Keratinocyte (primary cell): ENCODE data around the gene TAC1. TPM values are rescaled to one million over a fixed set of nuclear protein-coding genes. Genes with fewer than 3 reads are reported as not detected.

ENCODE experiments used
- DNase-seq: peaks from one replicate; pipeline ENCODE4 v3.0.0-alpha.2; 2011; ENCODE audit warnings: low read depth, missing footprints, low spot score
- FAIRE-seq: peaks from 2 replicates; lab custom pipeline; 2011; peaks lifted over from hg19 to GRCh38; lab: Jason Lieb, UNC
- H2AFZ ChIP-seq: 2 replicates; pipeline ENCODE4 v1.6.0; 2012; ENCODE audit warnings: low read length, control low read depth, inconsistent platforms; ENCODE audit not compliant: control insufficient read depth
- H3K27ac ChIP-seq: 2 replicates; pipeline ENCODE4 v1.5.1; 2011; ENCODE audit warnings: low read length; ENCODE audit not compliant: control insufficient read depth, insufficient read depth
- H3K27me3 ChIP-seq: 3 replicates; pipeline ENCODE4 v1.6.0; 2011; ENCODE audit warnings: low read length; ENCODE audit not compliant: control insufficient read depth, insufficient read depth; ENCODE audit errors: extremely low read depth
- H3K36me3 ChIP-seq, 2 experiments: 2 replicates in 1 of 2; 3 replicates in 1 of 2; pipeline ENCODE4 v1.5.1; 2011; ENCODE audit warnings: low read length in 2 of 2, mild to moderate bottlenecking in 1 of 2; ENCODE audit not compliant: control insufficient read depth in 2 of 2, insufficient read depth in 2 of 2; ENCODE audit errors: extremely low read depth in 1 of 2
- H3K4me1 ChIP-seq: 3 replicates; pipeline ENCODE4 v1.5.1; 2011; ENCODE audit warnings: low read length; ENCODE audit not compliant: control insufficient read depth, insufficient read depth; ENCODE audit errors: extremely low read depth
- H3K4me2 ChIP-seq: 3 replicates; pipeline ENCODE4 v1.6.0; 2011; ENCODE audit warnings: low read depth, low read length; ENCODE audit not compliant: control insufficient read depth, insufficient read depth; ENCODE audit errors: extremely low read depth
- H3K4me3 ChIP-seq, 3 experiments: fragments of 200-600 bp in 1 of 3; sonication (generic) in 1 of 3; 2 replicates in 2 of 3; 3 replicates in 1 of 3; pipeline ENCODE4 v1.5.1; 2011 to 2016; ENCODE audit warnings: low read length in 3 of 3, mild to moderate bottlenecking in 3 of 3, control low read depth in 2 of 3, inconsistent platforms in 1 of 3, low read depth in 1 of 3, mixed read lengths in 1 of 3, mixed run types in 1 of 3, moderate library complexity in 1 of 3; ENCODE audit not compliant: control insufficient read depth in 2 of 3, insufficient read depth in 2 of 3; ENCODE audit errors: extremely low read depth in 1 of 3
- H3K79me2 ChIP-seq: 2 replicates; pipeline ENCODE4 v1.6.0; 2012; ENCODE audit warnings: low read length; ENCODE audit not compliant: control insufficient read depth, insufficient read depth
- H3K9ac ChIP-seq: 3 replicates; pipeline ENCODE4 v1.6.0; 2011; ENCODE audit warnings: low read length; ENCODE audit not compliant: control insufficient read depth, insufficient read depth; ENCODE audit errors: extremely low read depth
- H3K9me1 ChIP-seq: 3 replicates; pipeline ENCODE4 v1.6.0; 2011; ENCODE audit warnings: low read length; ENCODE audit not compliant: control insufficient read depth, insufficient read depth; ENCODE audit errors: extremely low read depth
- H3K9me3 ChIP-seq: 2 replicates; pipeline ENCODE4 v1.5.1; 2012; ENCODE audit warnings: low read depth, low read length; ENCODE audit not compliant: control insufficient read depth
- H4K20me1 ChIP-seq: 3 replicates; pipeline ENCODE4 v1.6.0; 2011; ENCODE audit warnings: low read length; ENCODE audit not compliant: control insufficient read depth, insufficient read depth; ENCODE audit errors: extremely low read depth
- CTCF ChIP-seq, 3 experiments: IDR thresholded peaks in 1 of 3; conservative IDR thresholded peaks in 1 of 3; optimal IDR thresholded peaks in 1 of 3; 2 replicates in 2 of 3; 3 replicates in 1 of 3; pipeline versions ENCODE3 to v1.5.1; 2011; ENCODE audit warnings: low read length in 3 of 3, mild to moderate bottlenecking in 3 of 3, moderate library complexity in 2 of 3, control low read depth in 1 of 3, inconsistent platforms in 1 of 3; ENCODE audit not compliant: insufficient read depth in 2 of 3; ENCODE audit errors: extremely low read depth in 1 of 3
- EZH2 ChIP-seq: IDR thresholded peaks from one replicate; pipeline ENCODE4 v1.6.1; 2012; ENCODE audit warnings: inconsistent platforms, mild to moderate bottlenecking, low read length, moderate library complexity
- dilution Hi-C: fragments of 300-500 bp; cut with MboI; formaldehyde crosslinking; loops from one replicate; pipeline ENCODE4 v1.7.0; 2020; ENCODE audit warnings: low sequenced_read_pairs; ENCODE audit not compliant: extremely low pct_ligation_motif_present
- polyA minus RNA-seq, 3 experiments: library from RNA; depleted of rRNA, polyadenylated mRNA; stranded (reverse); fragments of >200 nt; gene quantifications; 1 replicate in 1 of 3; 2 replicates in 1 of 3; 3 replicates in 1 of 3; pipeline ENCODE4 v1.2.3, GENCODE V29; 2011
- polyA plus RNA-seq, 5 experiments: library from polyadenylated mRNA; depleted of rRNA in 3 of 5; stranded (reverse) in 3 of 5; stranded (forward) in 1 of 5; unstranded in 1 of 5; fragments of >200 nt; gene quantifications; 1 replicate in 1 of 5; 2 replicates in 3 of 5; 3 replicates in 1 of 5; pipeline versions ENCODE4 v1.2.1 to v1.2.3, GENCODE V29; 2011 to 2012; ENCODE audit warnings: missing spikeins in 2 of 5, low read depth in 1 of 5, low replicate concordance in 1 of 5

The TAC1 gene
- polyA plus RNA-seq (not detected in 3 replicates), polyA minus RNA-seq (not detected in 3 replicates)
- 1.2 TPM for polyA plus RNA-seq (2011; ENCODE audit: low read depth)
- not detected in 2 replicates for polyA plus RNA-seq (2011; cell fraction: cytosol; rRNA removed)
- polyA plus RNA-seq (2011; cell fraction: nucleus; rRNA removed): not detected in 2 replicates
- polyA plus RNA-seq (2012; ENCODE audit: low replicate concordance): 0.35 TPM in 1 of 2 replicates, not detected in the other
- polyA minus RNA-seq (2011; cell fraction: cytosol; rRNA and poly(A)+ RNA removed): not detected
- polyA minus RNA-seq (2011; cell fraction: nucleus; rRNA and poly(A)+ RNA removed): not detected in 2 replicates

GRCh38 chr7:97731736-97732564 lies at the start of gene TAC1:
TAC1 (plus strand) TSS chr7:97732086; CDS start chr7:97732613, 527 bp downstream.
- H3K4me3 ChIP-seq: no peak within 1 kb of the TSS

GRCh38 chr7:97685952-97686351 lies 45.9 kb upstream of the TAC1 start:
- dilution Hi-C loops: no loop called here
- Histone ChIP-seq H2AFZ (no peak overlapping the region), H3K9ac (no peak overlapping the region), H3K9me3 (no peaks in the 10 kb centered on the region), H3K4me2 (no peak overlapping the region), H3K27ac (no peak overlapping the region), H3K79me2 (no peaks in the 10 kb centered on the region), H3K4me1 (no peaks in the 10 kb centered on the region), H4K20me1 (no peaks in the 10 kb centered on the region), H3K36me3 (no peaks in the 10 kb centered on the region), H3K4me3 (no peak overlapping the region), H3K9me1 (no peaks in the 10 kb centered on the region), H3K27me3 (no peaks in the 10 kb centered on the region)
- DNase-seq (no peak), FAIRE-seq (no peak)
- no peak for TF ChIP-seq CTCF (optimal IDR thresholded peaks at IDR 0.05 in 1 of 3, IDR thresholded peaks at IDR 0.05 in 1 of 3, conservative IDR thresholded peaks at IDR 0.05 in 1 of 3; ENCODE audit: extremely low read depth in 1 of 3, insufficient read depth in 2 of 3, low read length in 3 of 3)
- TF ChIP-seq EZH2: no peak

More at GRCh38 chr7:97731736-97732564, at the start of gene TAC1:
- Histone ChIP-seq H4K20me1 (no peaks in the 10 kb centered on the region), H3K36me3 (no peaks in the 10 kb centered on the region), H2AFZ (no peak within 1 kb of the TSS), H3K4me1 (no peaks in the 10 kb centered on the region), H3K9me3 (no peaks in the 10 kb centered on the region), H3K27me3 (peaks cover 41% of the 10 kb centered on the region), H3K4me2 (peak within 1 kb of the TSS; percentile 41), H3K79me2 (no peaks in the 10 kb centered on the region), H3K9ac (no peak within 1 kb of the TSS), H3K27ac (no peak within 1 kb of the TSS), H3K9me1 (no peaks in the 10 kb centered on the region)
- dilution Hi-C loops: no loop called here
- FAIRE-seq (no peak), DNase-seq (no peak)
- TF ChIP-seq CTCF (optimal IDR thresholded peaks at IDR 0.05 in 1 of 3, IDR thresholded peaks at IDR 0.05 in 1 of 3, conservative IDR thresholded peaks at IDR 0.05 in 1 of 3; ENCODE audit: extremely low read depth in 1 of 3, insufficient read depth in 2 of 3, low read length in 3 of 3): no peak
- TF ChIP-seq EZH2: peak; percentile 73
